Endothelial cell of umbilical vein (primary cell): ENCODE data around the gene KDM7A. TPM values are rescaled to one million over a fixed set of nuclear protein-coding genes. Genes with fewer than 3 reads are reported as not detected.

Source experiments
- BruUV-seq: library from RNA; stranded (reverse); fragments of 400-500 nt; replicated peaks from 2 replicates; lab custom pipeline; 2021; lab: Mats Ljungman, UMichigan
- CTCF ChIA-PET: fragments of 300-600, 350-600 bp; sonication (Branson Sonifier 250); formaldehyde crosslinking; loops from one replicate; lab custom pipeline; 2021; ENCODE audit warnings: antibody characterized with exemption, inconsistent platforms; lab: Charles Lee
- POLR2A ChIA-PET: fragments of 300-600, 350-600 bp; sonication (Branson Sonifier 250); formaldehyde crosslinking; loops from one replicate; lab custom pipeline; 2021; ENCODE audit warnings: antibody characterized with exemption, inconsistent platforms; lab: Charles Lee
- DNase-seq: peaks from one replicate; pipeline ENCODE4 v3.0.0-alpha.2; 2011; ENCODE audit warnings: low read depth, low spot score
- FAIRE-seq: peaks from 2 replicates; lab custom pipeline; 2011; peaks lifted over from hg19 to GRCh38; lab: Jason Lieb, UNC
- H2AFZ ChIP-seq: 2 replicates; pipeline ENCODE4 v1.6.0; 2012; ENCODE audit warnings: low read depth, low read length, control low read depth, inconsistent platforms
- H3K27ac ChIP-seq: 2 replicates; pipeline ENCODE4 v1.5.1; 2011; ENCODE audit warnings: low read depth, mild to moderate bottlenecking, control low read depth, low read length, moderate library complexity; ENCODE audit not compliant: insufficient read depth
- H3K27me3 ChIP-seq, 2 experiments: 2 replicates each; pipeline versions ENCODE4 v1.6.0 to v1.6.1; 2011; ENCODE audit warnings: low read length in 2 of 2, mixed read lengths in 1 of 2; ENCODE audit not compliant: control insufficient read depth in 2 of 2, insufficient read depth in 2 of 2
- H3K36me3 ChIP-seq, 2 experiments: 2 replicates in 1 of 2; 3 replicates in 1 of 2; pipeline ENCODE4 v1.5.1; 2011; ENCODE audit warnings: low read length in 2 of 2, mild to moderate bottlenecking in 1 of 2, moderate library complexity in 1 of 2; ENCODE audit not compliant: control insufficient read depth in 2 of 2, insufficient read depth in 2 of 2; ENCODE audit errors: extremely low read depth in 1 of 2
- H3K4me1 ChIP-seq: 3 replicates; pipeline ENCODE4 v1.5.1; 2011; ENCODE audit warnings: mild to moderate bottlenecking, low read length; ENCODE audit not compliant: control insufficient read depth, insufficient read depth; ENCODE audit errors: extremely low read depth
- H3K4me2 ChIP-seq: 2 replicates; pipeline ENCODE4 v1.6.1; 2011; ENCODE audit warnings: low read length, control low read depth, mixed read lengths; ENCODE audit not compliant: insufficient read depth
- H3K4me3 ChIP-seq, 3 experiments: fragments of 200-600 bp in 1 of 3; sonication (generic), shearing (Covaris generic) in 1 of 3; replicated peaks in 1 of 3; 2 replicates each; pipeline ENCODE4 v1.5.1; 2011 to 2016; ENCODE audit warnings: control low read depth in 3 of 3, low read length in 3 of 3, mild to moderate bottlenecking in 2 of 3, inconsistent platforms in 1 of 3, low read depth in 1 of 3, moderate library complexity in 1 of 3; ENCODE audit not compliant: insufficient read depth in 1 of 3
- H3K79me2 ChIP-seq: 2 replicates; pipeline ENCODE4 v1.6.0; 2012; ENCODE audit warnings: low read length, inconsistent platforms; ENCODE audit not compliant: control insufficient read depth, insufficient read depth
- H3K9ac ChIP-seq: replicated peaks from 2 replicates; pipeline ENCODE3; 2011; ENCODE audit warnings: low read length, control low read depth; ENCODE audit not compliant: insufficient read depth; ENCODE audit errors: extremely low read depth
- H3K9me1 ChIP-seq: replicated peaks from 3 replicates; pipeline ENCODE4 v1.6.0; 2011; ENCODE audit warnings: mild to moderate bottlenecking, low read length; ENCODE audit not compliant: control insufficient read depth, insufficient read depth; ENCODE audit errors: extremely low read depth
- H3K9me3 ChIP-seq: replicated peaks from 2 replicates; pipeline ENCODE4 v1.5.1; 2012; ENCODE audit warnings: low read length, inconsistent platforms; ENCODE audit not compliant: control insufficient read depth, insufficient read depth
- H4K20me1 ChIP-seq: replicated peaks from 2 replicates; pipeline ENCODE3; 2011; ENCODE audit warnings: mild to moderate bottlenecking, low read length; ENCODE audit not compliant: control insufficient read depth, insufficient read depth; ENCODE audit errors: extremely low read depth
- CTCF ChIP-seq, 2 donors: IDR thresholded peaks; 1 replicate in 1 of 2; 2 replicates in 1 of 2; pipeline ENCODE4 v1.5.1; 2011; ENCODE audit warnings: low read length in 2 of 2, mild to moderate bottlenecking in 2 of 2, moderate library complexity in 2 of 2, control low read depth in 1 of 2, inconsistent platforms in 1 of 2, low read depth in 1 of 2; ENCODE audit not compliant: insufficient read depth in 1 of 2; ENCODE audit errors: extremely low read depth in 1 of 2
- EZH2 ChIP-seq: IDR thresholded peaks from 2 replicates; pipeline ENCODE4 v1.6.1; 2012; ENCODE audit warnings: borderline replicate concordance, low read depth, mild to moderate bottlenecking, moderate library complexity, low read length, inconsistent platforms; ENCODE audit not compliant: severe bottlenecking
- FOS ChIP-seq: IDR thresholded peaks from 2 replicates; pipeline ENCODE4 v1.6.1; 2011; ENCODE audit warnings: mild to moderate bottlenecking, low read length, moderate library complexity, borderline replicate concordance; ENCODE audit not compliant: insufficient read depth
- GATA2 ChIP-seq: IDR thresholded peaks from 2 replicates; pipeline ENCODE4 v1.7.0; 2011; ENCODE audit warnings: low read depth, mild to moderate bottlenecking, moderate library complexity, mixed read lengths, low read length; ENCODE audit not compliant: insufficient read length, insufficient read depth
- JUN ChIP-seq: IDR thresholded peaks from 2 replicates; pipeline ENCODE4 v1.6.1; 2011; ENCODE audit warnings: borderline replicate concordance, low read depth; ENCODE audit not compliant: insufficient read length, insufficient read depth
- MAX ChIP-seq: IDR thresholded peaks from 2 replicates; pipeline ENCODE4 v1.6.1; 2011; ENCODE audit not compliant: insufficient read depth, insufficient read length
- MYC ChIP-seq: IDR thresholded peaks from one replicate; pipeline ENCODE4 v1.6.1; 2011; ENCODE audit warnings: mild to moderate bottlenecking, low read depth, low read length
- POLR2A ChIP-seq: IDR thresholded peaks from 2 replicates; pipeline ENCODE4 v1.6.1; 2012; ENCODE audit warnings: low read depth, mild to moderate bottlenecking, control low read depth, low read length
- POLR2AphosphoS5 ChIP-seq: IDR thresholded peaks from 2 replicates; pipeline ENCODE4 v1.6.1; 2012; ENCODE audit warnings: low read depth, mild to moderate bottlenecking, control low read depth, low read length, moderate library complexity; ENCODE audit not compliant: insufficient read depth
- dilution Hi-C: fragments of 300-500 bp; cut with MboI; formaldehyde crosslinking; loops from one replicate; pipeline ENCODE4 v1.15.0; 2019; ENCODE audit warnings: low sequenced_read_pairs; ENCODE audit not compliant: extremely low pct_ligation_motif_present
- intact Hi-C: fragments of 100-400 bp; cut with micrococcal nuclease; formaldehyde crosslinking; loops from one replicate; pipeline ENCODE4 v1.10.0; 2022
- polyA plus RNA-seq, 4 experiments: library from polyadenylated mRNA; depleted of rRNA in 3 of 4; stranded (reverse) in 3 of 4; unstranded in 1 of 4; fragments of >200 nt; gene quantifications; 2 replicates each; pipeline versions ENCODE4 v1.2.1 to v1.2.3, GENCODE V29; 2011 to 2012; ENCODE audit warnings: missing spikeins in 1 of 4
- total RNA-seq: library from RNA; stranded (reverse); gene quantifications from 2 replicates; pipeline ENCODE4 v1.2.3, GENCODE V29; 2021

The KDM7A gene
- total and polyA plus RNA-seq, 2 donors (not counting 3 experiments of a cell fraction or from before 2014, with no cell fraction given), result 2.4 to 7.3 TPM

GRCh38 chr7:140048989-140049338 lies 127.8 kb downstream of the KDM7A start:
- BruUV-seq, result no TSS peak
- no peak for TF ChIP-seq EZH2
- TF ChIP-seq MYC, result no peak
- TF ChIP-seq POLR2AphosphoS5, result no peak
- no peak for TF ChIP-seq FOS
- no peak for TF ChIP-seq GATA2
- TF ChIP-seq JUN, result no peak
- no peak for TF ChIP-seq POLR2A
- TF ChIP-seq CTCF (IDR thresholded peaks at IDR 0.05; ENCODE audit: extremely low read depth in 1 of 2, insufficient read depth in 1 of 2, low read depth in 1 of 2, low read length in 2 of 2), result no peak
- TF ChIP-seq MAX, result no peak
- CTCF ChIA-PET, result interaction anchor here (2.5 kb wide), 1 partner anchor 10 kb away, joined by 6 read pairs; no protein-coding TSS in a partner anchor

More at GRCh38 chr7:140048989-140049338, 127.8 kb downstream of the KDM7A start:
- POLR2A ChIA-PET, result interaction anchor here (1.3 kb wide), 1 partner anchor 12 kb away, joined by 5 read pairs; no protein-coding TSS in a partner anchor
- Histone ChIP-seq H3K4me3 (no peak overlapping the region), H3K9ac (peak overlapping the region; percentile 56), H3K4me2 (peak overlapping the region; percentile 60), H3K27ac (peak overlapping the region; percentile 72), H3K4me1 (peaks cover 24% of the 10 kb centered on the region), H3K9me3 (no peaks in the 10 kb centered on the region), H4K20me1 (no peaks in the 10 kb centered on the region), H3K79me2 (no peaks in the 10 kb centered on the region), H3K36me3 (peaks cover 5 to 6% of the 10 kb centered on the region in 2 experiments), H2AFZ (no peak overlapping the region), H3K27me3 (no peaks in the 10 kb centered on the region), H3K9me1 (no peaks in the 10 kb centered on the region)
- dilution Hi-C loops, result no loop called here
- DNase-seq (no peak), FAIRE-seq (no peak)
- intact Hi-C loops, result loop anchor here (1.0 to 10.0 kb wide), 4 partner anchors 10 to 1626 kb away; no protein-coding TSS in a partner anchor
